ENCODE results near the gene CHCHD6. TPM values are rescaled to one million over a fixed set of nuclear protein-coding genes. Genes with fewer than 3 reads are reported as not detected.
A peak's percentile ranks its signal among the peaks of the same experiment; 100 is the strongest.

The CHCHD6 gene
- total RNA-seq, 2 donors from 2014 or later: 8.4 to 10.9 TPM

DNA sequence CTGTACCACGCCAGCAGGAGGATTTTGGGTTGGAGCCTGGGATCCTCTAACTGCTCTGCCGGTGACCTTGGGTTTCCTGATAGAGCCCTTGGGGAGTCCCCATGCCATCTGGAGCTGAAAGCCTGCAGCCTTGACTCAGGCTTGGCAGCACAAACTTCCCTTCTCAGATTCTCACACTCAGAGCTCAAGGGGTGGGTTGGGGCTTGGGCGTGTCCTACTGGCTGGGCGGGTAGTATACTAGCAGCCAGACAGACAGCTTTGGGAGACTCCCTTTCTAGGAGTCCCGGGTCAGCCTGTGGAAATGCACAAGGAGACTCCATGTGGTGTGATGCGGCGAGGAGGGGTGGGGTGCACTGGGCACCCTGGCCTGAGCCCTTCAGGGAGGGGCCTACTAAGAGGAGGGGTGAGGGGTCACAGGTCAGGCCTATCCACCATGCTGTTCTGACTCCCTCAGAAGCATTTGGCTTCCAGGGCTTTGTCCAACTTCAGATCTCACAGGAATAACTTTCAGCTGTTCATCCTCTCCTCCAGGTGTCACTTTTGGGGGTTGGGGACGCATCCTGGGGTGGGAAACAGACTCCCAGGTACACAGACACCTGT is 257.3 kb downstream of the CHCHD6 start:
- Histone ChIP-seq H3K4me3 (no peak overlapping the region), H3K36me3 (no peaks in the 10 kb centered on the region), H3K27ac (peak overlapping the region; percentile 56 to 66), H3K27me3 (no peaks in the 10 kb centered on the region), H3K4me1 (peaks cover 0 to 27% of the 10 kb centered on the region in 2 donors), H3K9me3 (no peaks in the 10 kb centered on the region)
- DNase-seq (ENCODE audit: low spot score): peak; percentile 93
- TF ChIP-seq, protein P1, sequence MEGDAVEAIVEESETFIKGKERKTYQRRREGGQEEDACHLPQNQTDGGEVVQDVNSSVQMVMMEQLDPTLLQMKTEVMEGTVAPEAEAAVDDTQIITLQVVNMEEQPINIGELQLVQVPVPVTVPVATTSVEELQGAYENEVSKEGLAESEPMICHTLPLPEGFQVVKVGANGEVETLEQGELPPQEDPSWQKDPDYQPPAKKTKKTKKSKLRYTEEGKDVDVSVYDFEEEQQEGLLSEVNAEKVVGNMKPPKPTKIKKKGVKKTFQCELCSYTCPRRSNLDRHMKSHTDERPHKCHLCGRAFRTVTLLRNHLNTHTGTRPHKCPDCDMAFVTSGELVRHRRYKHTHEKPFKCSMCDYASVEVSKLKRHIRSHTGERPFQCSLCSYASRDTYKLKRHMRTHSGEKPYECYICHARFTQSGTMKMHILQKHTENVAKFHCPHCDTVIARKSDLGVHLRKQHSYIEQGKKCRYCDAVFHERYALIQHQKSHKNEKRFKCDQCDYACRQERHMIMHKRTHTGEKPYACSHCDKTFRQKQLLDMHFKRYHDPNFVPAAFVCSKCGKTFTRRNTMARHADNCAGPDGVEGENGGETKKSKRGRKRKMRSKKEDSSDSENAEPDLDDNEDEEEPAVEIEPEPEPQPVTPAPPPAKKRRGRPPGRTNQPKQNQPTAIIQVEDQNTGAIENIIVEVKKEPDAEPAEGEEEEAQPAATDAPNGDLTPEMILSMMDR (IDR thresholded peaks at IDR 0.05): no peak

DNA sequence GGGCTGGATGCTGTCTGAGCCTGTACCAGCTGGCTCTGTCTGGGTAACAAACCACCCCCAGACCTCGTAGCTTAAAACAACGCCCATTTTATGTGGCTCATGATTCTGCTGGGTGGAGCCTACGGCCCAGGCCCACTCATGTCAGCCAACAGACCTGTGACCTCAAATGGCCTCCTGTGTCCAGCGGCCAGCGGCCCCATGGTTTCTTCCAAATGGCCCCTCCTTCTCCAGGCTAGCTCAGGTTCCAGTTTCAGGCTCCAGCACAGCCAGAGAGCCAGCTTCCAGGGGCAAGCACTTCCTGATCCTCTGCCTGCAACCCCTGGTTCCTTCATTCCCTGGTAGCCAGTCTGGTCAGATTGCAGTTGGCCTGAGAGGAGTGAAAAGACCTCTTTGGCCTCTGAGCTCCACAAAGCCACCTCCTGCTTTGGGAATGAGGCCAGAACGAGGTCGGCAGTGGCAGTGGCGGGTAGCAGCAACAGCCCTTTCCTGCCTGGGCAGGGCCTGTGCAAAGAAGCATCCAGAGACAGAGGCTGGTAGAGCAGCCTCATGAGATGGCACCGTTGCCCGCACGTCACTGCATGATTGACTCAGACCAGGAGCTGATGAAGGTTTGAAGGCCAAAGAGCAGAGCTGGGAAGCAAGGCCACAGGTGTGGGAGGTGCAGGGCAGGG is 257.9 kb downstream of the CHCHD6 start:
- H3K4me1 ChIP-seq: peaks cover 0 to 27% of the 10 kb centered on the region in 2 donors
- H3K4me3 ChIP-seq: no peak overlapping the region
- H3K9me3 ChIP-seq: no peaks in the 10 kb centered on the region
- no peak for DNase-seq (ENCODE audit: low spot score)
- H3K27ac ChIP-seq: peak overlapping the region; percentile 42 to 66
- no peaks in the 10 kb centered on the region for H3K36me3 ChIP-seq
- TF ChIP-seq, protein P1 (IDR thresholded peaks at IDR 0.05): no peak
- no peaks in the 10 kb centered on the region for H3K27me3 ChIP-seq

DNA sequence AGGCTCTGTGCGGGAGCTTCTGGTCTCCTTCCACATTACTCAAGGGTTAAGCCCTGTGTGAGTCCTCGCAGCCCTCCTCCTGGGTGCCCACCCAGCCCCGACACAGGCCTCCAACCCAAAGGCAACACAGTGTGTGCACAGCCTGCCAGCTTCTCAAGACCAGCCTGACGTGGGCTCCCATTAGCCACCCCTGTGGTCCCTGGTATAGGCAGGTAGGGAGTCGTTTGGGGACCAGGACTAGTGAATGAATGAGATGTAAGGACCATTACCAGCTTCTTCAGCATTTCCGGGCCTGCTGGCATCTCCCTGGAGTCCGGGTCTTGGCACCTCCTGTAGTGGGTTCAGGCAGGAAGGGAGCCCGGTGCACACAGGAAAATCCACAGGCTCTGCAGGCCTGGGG is 258.7 kb downstream of the CHCHD6 start:
- no peaks in the 10 kb centered on the region for H3K9me3 ChIP-seq
- TF ChIP-seq, protein P1 (IDR thresholded peaks at IDR 0.05): no peak

DNA sequence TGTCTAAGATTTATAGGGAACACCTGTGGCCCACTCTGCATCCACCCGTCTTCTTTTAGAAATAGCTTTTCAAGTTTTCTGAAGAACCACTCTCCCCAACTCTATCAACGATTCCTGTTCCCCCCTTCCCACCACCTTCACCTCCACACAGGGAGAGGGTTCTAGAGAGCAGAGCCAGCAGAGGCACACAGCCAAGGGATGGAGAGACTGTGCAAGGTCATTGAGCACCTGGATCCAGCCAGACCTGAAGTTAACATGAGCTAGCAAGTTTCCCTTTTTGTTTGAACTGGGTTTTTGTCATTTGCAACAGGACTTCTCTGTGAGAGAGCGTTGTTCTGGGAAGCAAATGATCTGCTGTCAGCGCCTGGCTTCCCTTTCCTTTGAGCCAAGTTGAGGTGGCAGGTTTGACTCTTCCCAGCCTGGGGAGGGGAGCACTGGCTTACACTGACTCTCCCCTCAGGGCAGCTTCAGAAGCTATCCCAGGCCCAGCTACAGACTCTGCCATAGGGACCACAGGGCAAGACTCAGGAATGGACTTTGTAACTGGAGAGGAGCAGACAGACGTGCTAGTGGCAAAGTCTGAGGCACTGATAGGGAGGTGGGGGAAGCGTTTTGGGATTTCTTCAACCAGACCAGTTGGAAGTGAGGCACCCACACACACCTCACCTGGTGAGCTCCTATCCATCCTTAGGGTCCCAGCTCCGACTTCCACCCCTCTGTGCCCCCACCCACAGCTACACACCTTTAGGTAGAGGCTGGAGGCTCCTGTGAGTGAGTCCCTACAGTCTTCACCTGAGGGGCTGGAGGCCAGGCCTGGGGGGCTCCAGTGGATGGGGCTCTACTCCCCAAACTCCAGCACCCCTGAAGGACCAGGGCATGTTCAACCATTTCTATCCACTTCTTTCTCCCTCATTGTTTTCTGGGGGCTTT is 259.5 kb downstream of the CHCHD6 start:
- peaks cover 0 to 27% of the 10 kb centered on the region in 2 donors for H3K4me1 ChIP-seq
- H3K36me3 ChIP-seq: no peaks in the 10 kb centered on the region
- H3K4me3 ChIP-seq: no peak overlapping the region
- no peaks in the 10 kb centered on the region for H3K27me3 ChIP-seq
- no peaks in the 10 kb centered on the region for H3K9me3 ChIP-seq
- no peak overlapping the region for H3K27ac ChIP-seq
- no peak for DNase-seq (ENCODE audit: low spot score)
- TF ChIP-seq, protein P1 (IDR thresholded peaks at IDR 0.05): no peak

More for the DNA sequence above, 258.7 kb downstream of the CHCHD6 start:
- Histone ChIP-seq H3K36me3 (no peaks in the 10 kb centered on the region), H3K4me3 (no peak overlapping the region), H3K27me3 (no peaks in the 10 kb centered on the region), H3K27ac (no peak overlapping the region), H3K4me1 (peaks cover 0 to 27% of the 10 kb centered on the region in 2 donors)
- no peak for DNase-seq (ENCODE audit: low spot score)

DNA sequence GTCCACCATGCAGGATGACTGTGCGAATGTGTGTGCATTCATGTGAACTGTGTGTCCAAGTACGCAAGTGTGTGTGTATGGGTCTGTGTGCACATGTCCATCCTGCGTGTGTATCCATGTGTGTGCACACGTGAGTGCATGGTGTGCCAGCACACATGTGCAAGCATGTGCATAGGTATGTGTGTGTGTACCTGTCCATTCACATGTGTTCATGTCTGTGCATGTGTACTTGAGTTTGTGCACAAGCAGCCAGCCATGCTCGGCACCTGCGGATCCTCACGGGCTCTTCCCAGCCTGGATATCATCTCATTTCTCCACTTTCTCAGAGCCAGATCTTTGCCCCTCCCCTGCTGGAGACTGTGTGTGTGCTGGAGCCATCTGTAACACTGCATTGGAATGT is 260.2 kb downstream of the CHCHD6 start:
- no peaks in the 10 kb centered on the region for H3K27me3 ChIP-seq
- H3K4me1 ChIP-seq: peaks cover 0 to 27% of the 10 kb centered on the region in 2 donors
- H3K36me3 ChIP-seq: no peaks in the 10 kb centered on the region
- no peak for DNase-seq (ENCODE audit: low spot score)
- TF ChIP-seq, protein P1 (IDR thresholded peaks at IDR 0.05): no peak
- H3K9me3 ChIP-seq: no peaks in the 10 kb centered on the region
- H3K4me3 ChIP-seq: no peak overlapping the region
- H3K27ac ChIP-seq: no peak overlapping the region

Measured in right atrium auricular region (tissue), 2 donors.